PC-3 (cell line): Measurements from ENCODE around the gene YTHDF1. TPM values are rescaled to one million over a fixed set of nuclear protein-coding genes. Genes with fewer than 3 reads are reported as not detected.

Experiments
- ATAC-seq: fragments of 200-7000 bp; cut with Tn5 transposase; 2 replicates; pipeline ENCODE4 v1.9.1; 2020; ENCODE audit warnings: mild to moderate bottlenecking, moderate library complexity
- BruUV-seq: library from RNA; stranded (reverse); fragments of 400-500 nt; replicated peaks from 2 replicates; lab custom pipeline; 2021; lab: Mats Ljungman, UMichigan
- CTCF ChIA-PET: fragments of 300-600 bp; sonication (Branson Sonifier 250); formaldehyde crosslinking; loops from one replicate; lab custom pipeline; 2022; ENCODE audit warnings: antibody characterized with exemption; lab: Charles Lee
- POLR2A ChIA-PET: fragments of 300-600 bp; sonication (Branson Sonifier 250); formaldehyde crosslinking; loops from one replicate; lab custom pipeline; 2022; ENCODE audit warnings: antibody characterized with exemption; ENCODE audit not compliant: unreplicated experiment; lab: Charles Lee
- DNase-seq: peaks from one replicate; pipeline ENCODE4 v3.0.0-alpha.2; 2015
- H2AFZ ChIP-seq: fragments of 300-600 bp; sonication (generic); 2 replicates; pipeline ENCODE4 v1.6.0; 2016; ENCODE audit warnings: antibody characterized with exemption, low read length
- H3F3A ChIP-seq: fragments of 300-600 bp; sonication (generic); one replicate; pipeline ENCODE4 v1.6.0; 2017; ENCODE audit warnings: antibody characterized with exemption, low read length, control low read depth, mild to moderate bottlenecking; ENCODE audit not compliant: unreplicated experiment
- H3K27ac ChIP-seq: fragments of 300-600 bp; sonication (generic); 2 replicates; pipeline ENCODE4 v1.5.1; 2016; ENCODE audit warnings: mild to moderate bottlenecking, low read length
- H3K27me3 ChIP-seq: fragments of 300-600 bp; sonication (generic); 2 replicates; pipeline ENCODE4 v1.6.1; 2016; ENCODE audit warnings: low read length, mixed read lengths
- H3K36me3 ChIP-seq: fragments of 300-600 bp; sonication (generic); 2 replicates; pipeline ENCODE4 v1.6.1; 2016; ENCODE audit warnings: low read depth, mixed run types, low read length, mixed read lengths
- H3K4me1 ChIP-seq: fragments of 300-600 bp; sonication (generic); 2 replicates; pipeline ENCODE4 v1.5.1; 2016; ENCODE audit warnings: low read length; ENCODE audit not compliant: insufficient read depth
- H3K4me2 ChIP-seq: fragments of 300-600 bp; sonication (generic); 2 replicates; pipeline ENCODE4 v1.6.0; 2016; ENCODE audit warnings: low read length
- H3K4me3 ChIP-seq: fragments of 300-600 bp; sonication (generic); 2 replicates; pipeline ENCODE4 v1.5.1; 2016; ENCODE audit warnings: mild to moderate bottlenecking, low read length, mixed read lengths
- H3K79me2 ChIP-seq: fragments of 300-600 bp; sonication (generic); 2 replicates; pipeline ENCODE4 v1.6.1; 2017; ENCODE audit warnings: low read length, mixed read lengths
- H3K9ac ChIP-seq: fragments of 300-600 bp; sonication (generic); 2 replicates; pipeline ENCODE4 v1.6.0; 2016; ENCODE audit warnings: mild to moderate bottlenecking, low read length
- H3K9me2 ChIP-seq: fragments of 300-600 bp; sonication (generic); replicated peaks from 2 replicates; pipeline ENCODE4 v1.6.1; 2016; ENCODE audit warnings: mixed run types, low read length, mixed read lengths
- H3K9me3 ChIP-seq: fragments of 300-600 bp; sonication (generic); 2 replicates; pipeline ENCODE4 v1.6.1; 2016; ENCODE audit warnings: low read length, mixed read lengths
- H4K20me1 ChIP-seq: fragments of 300-600 bp; sonication (generic); 2 replicates; pipeline ENCODE4 v1.6.1; 2016; ENCODE audit warnings: low read length, mixed read lengths
- CTCF ChIP-seq: fragments of 300-600 bp; sonication (generic); conservative IDR thresholded peaks from 2 replicates; pipeline ENCODE4 v1.5.1; 2017; ENCODE audit warnings: antibody characterized with exemption, low read depth, mild to moderate bottlenecking, low read length
- EZH2 ChIP-seq: fragments of 300-600 bp; sonication (generic); IDR thresholded peaks from one replicate; pipeline ENCODE4 v1.6.1; 2017; ENCODE audit warnings: antibody characterized with exemption, mild to moderate bottlenecking, low read length; ENCODE audit not compliant: unreplicated experiment
- EZH2phosphoT487 ChIP-seq: fragments of 300-600 bp; sonication (generic); IDR thresholded peaks from 2 replicates; pipeline ENCODE4 v1.6.1; 2018; ENCODE audit warnings: mild to moderate bottlenecking, antibody characterized with exemption, low read length, borderline replicate concordance
- intact Hi-C: fragments of 100-400 bp; cut with micrococcal nuclease; formaldehyde crosslinking; loops from 2 replicates; pipeline ENCODE4 v1.9.0; 2023
- total RNA-seq: library from RNA; depleted of rRNA; stranded (reverse); fragments of >200 nt; gene quantifications from 2 replicates; pipeline ENCODE4 v1.2.3, GENCODE V29; 2014

YTHDF1 gene
- total RNA-seq, 1 experiment from 2014 or later: 30.0 TPM

GRCh38 chr20:63173552-63174191, 42.3 kb downstream of the YTHDF1 start:
- Histone ChIP-seq H3K9ac (no peak overlapping the region), H3K79me2 (no peaks in the 10 kb centered on the region), H3K4me1 (no peaks in the 10 kb centered on the region), H2AFZ (no peak overlapping the region), H3K4me3 (no peak overlapping the region), H4K20me1 (no peaks in the 10 kb centered on the region), H3K9me3 (no peaks in the 10 kb centered on the region), H3K36me3 (no peaks in the 10 kb centered on the region), H3K9me2 (no peaks in the 10 kb centered on the region), H3K27me3 (peaks cover 55% of the 10 kb centered on the region), H3K4me2 (no peak overlapping the region), H3K27ac (no peak overlapping the region), H3F3A (no peaks in the 10 kb centered on the region)
- intact Hi-C loops: no loop called here
- DNase-seq (no peak), ATAC-seq (no peak)
- no peak for TF ChIP-seq EZH2phosphoT487
- no peak for TF ChIP-seq EZH2
- TF ChIP-seq CTCF: no peak
- no TSS peak for BruUV-seq
- ChIA-PET CTCF (no interaction called here), POLR2A (no interaction called here)

- Histone ChIP-seq H3K27ac (no peak overlapping the region), H3K27me3 (peaks cover 47% of the 10 kb centered on the region), H3K79me2 (no peaks in the 10 kb centered on the region), H3K4me3 (no peak overlapping the region), H3K4me1 (no peaks in the 10 kb centered on the region), H3K9me3 (no peaks in the 10 kb centered on the region), H3K4me2 (no peak overlapping the region), H3F3A (no peaks in the 10 kb centered on the region), H3K9me2 (no peaks in the 10 kb centered on the region), H4K20me1 (no peaks in the 10 kb centered on the region), H2AFZ (no peak overlapping the region), H3K9ac (no peak overlapping the region), H3K36me3 (no peaks in the 10 kb centered on the region)
- intact Hi-C loops: no loop called here
- ChIA-PET CTCF (no interaction called here), POLR2A (no interaction called here)
- TF ChIP-seq EZH2 (no peak), CTCF (peak; percentile 49), EZH2phosphoT487 (no peak)
- DNase-seq: peak; percentile 15
- no peak for ATAC-seq
- no TSS peak for BruUV-seq
Observed at GRCh38 chr20:63172726-63173125, 43.2 kb downstream of the YTHDF1 start.

- H3K4me1 ChIP-seq: no peaks in the 10 kb centered on the region
- H3K36me3 ChIP-seq: no peaks in the 10 kb centered on the region
- intact Hi-C loops: no loop called here
- no peaks in the 10 kb centered on the region for H4K20me1 ChIP-seq
- POLR2A ChIA-PET: no interaction called here
- H3K27me3 ChIP-seq: peaks cover 40% of the 10 kb centered on the region
- H3F3A ChIP-seq: no peaks in the 10 kb centered on the region
- CTCF ChIA-PET: no interaction called here
- TF ChIP-seq EZH2: no peak
- no peak for TF ChIP-seq CTCF
- TF ChIP-seq EZH2phosphoT487: no peak
- no peaks in the 10 kb centered on the region for H3K9me3 ChIP-seq
- H3K79me2 ChIP-seq: no peaks in the 10 kb centered on the region
- ATAC-seq: no peak
- no peak overlapping the region for H3K4me3 ChIP-seq
- H3K4me2 ChIP-seq: no peak overlapping the region
- no TSS peak for BruUV-seq
- no peak overlapping the region for H3K27ac ChIP-seq
- H3K9ac ChIP-seq: no peak overlapping the region
- H3K9me2 ChIP-seq: no peaks in the 10 kb centered on the region
- no peak overlapping the region for H2AFZ ChIP-seq
- DNase-seq: no peak
Observed at GRCh38 chr20:63171991-63172390, 43.9 kb downstream of the YTHDF1 start.
